GM10266 (cell line): ENCODE data around the gene UGT1A9.

ENCODE experiments used
- DNase-seq: peaks from one replicate; pipeline ENCODE4 v3.0.0; 2012; ENCODE audit errors: extremely low spot score
- TF ChIP-seq, protein P1 (sequence below): IDR thresholded peaks from 2 replicates; pipeline ENCODE4 v1.5.1; 2012; ENCODE audit warnings: mild to moderate bottlenecking, low read depth; ENCODE audit not compliant: control insufficient read depth, insufficient read depth; ENCODE audit errors: missing control alignments

The UGT1A9 gene

GRCh38 chr2:233754872-233755611 is 83.3 kb downstream of the UGT1A9 start:
- no peak for DNase-seq
- TF ChIP-seq, protein P1, sequence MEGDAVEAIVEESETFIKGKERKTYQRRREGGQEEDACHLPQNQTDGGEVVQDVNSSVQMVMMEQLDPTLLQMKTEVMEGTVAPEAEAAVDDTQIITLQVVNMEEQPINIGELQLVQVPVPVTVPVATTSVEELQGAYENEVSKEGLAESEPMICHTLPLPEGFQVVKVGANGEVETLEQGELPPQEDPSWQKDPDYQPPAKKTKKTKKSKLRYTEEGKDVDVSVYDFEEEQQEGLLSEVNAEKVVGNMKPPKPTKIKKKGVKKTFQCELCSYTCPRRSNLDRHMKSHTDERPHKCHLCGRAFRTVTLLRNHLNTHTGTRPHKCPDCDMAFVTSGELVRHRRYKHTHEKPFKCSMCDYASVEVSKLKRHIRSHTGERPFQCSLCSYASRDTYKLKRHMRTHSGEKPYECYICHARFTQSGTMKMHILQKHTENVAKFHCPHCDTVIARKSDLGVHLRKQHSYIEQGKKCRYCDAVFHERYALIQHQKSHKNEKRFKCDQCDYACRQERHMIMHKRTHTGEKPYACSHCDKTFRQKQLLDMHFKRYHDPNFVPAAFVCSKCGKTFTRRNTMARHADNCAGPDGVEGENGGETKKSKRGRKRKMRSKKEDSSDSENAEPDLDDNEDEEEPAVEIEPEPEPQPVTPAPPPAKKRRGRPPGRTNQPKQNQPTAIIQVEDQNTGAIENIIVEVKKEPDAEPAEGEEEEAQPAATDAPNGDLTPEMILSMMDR = no peak

DNA sequence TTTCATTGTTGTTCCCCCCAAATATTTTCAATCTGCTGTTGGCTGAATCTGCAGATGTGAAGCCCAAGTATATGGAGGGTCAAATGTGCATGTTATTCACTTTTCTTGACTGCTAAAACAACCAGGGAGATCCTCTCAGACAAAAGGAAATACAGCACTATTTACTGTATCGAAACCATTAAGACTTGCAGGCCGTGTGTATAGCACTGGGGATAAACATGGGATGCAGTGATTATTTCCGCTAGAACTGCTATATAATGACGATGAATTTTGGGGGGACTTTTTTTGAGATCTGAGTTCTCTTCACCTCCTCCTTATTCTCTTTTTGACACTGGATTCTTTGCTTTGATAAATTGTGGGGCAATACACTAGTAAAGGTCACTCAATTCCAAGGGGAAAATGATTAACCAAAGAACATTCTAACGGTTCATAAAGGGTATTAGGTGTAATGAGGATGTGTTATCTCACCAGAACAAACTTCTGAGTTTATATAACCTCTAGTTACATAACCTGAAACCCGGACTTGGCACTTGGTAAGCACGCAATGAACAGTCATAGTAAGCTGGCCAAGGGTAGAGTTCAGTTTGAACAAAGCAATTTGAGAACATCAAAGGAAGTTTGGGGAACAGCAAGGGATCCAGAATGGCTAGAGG is 84.9 kb downstream of the UGT1A9 start:
- TF ChIP-seq, protein P1 = no peak
- DNase-seq = no peak

- no peak for DNase-seq
- TF ChIP-seq, protein P1 = no peak
Measured at GRCh38 chr2:233758141-233758540, 86.4 kb downstream of the UGT1A9 start.

DNA sequence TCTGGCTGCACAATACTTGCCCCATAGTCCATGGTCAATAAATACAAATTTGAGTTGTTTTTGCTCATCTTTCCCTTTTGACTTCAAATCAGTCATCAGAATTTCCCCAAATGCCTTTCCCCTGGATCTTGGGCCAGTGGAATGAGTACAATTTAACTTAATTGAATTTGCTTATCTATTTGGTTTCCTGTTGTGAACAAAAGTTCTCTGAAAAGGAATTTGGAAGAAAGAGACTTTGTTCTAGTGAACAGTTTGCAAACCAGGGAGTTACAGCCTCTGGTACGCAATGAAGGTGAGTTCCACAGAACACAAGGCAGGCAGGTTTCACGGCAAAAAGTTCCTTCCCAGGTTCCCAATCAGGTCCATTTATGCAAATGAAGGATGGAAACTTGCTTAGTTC is 87.2 kb downstream of the UGT1A9 start:
- DNase-seq = no peak
- TF ChIP-seq, protein P1 = no peak

- DNase-seq = no peak
Measured at GRCh38 chr2:233760043-233760442, 88.3 kb downstream of the UGT1A9 start, which contains the start of gene UGT1A1. UGT1A1 (plus strand) TSS chr2:233760270; CDS start chr2:233760288, 18 bp downstream.

DNA sequence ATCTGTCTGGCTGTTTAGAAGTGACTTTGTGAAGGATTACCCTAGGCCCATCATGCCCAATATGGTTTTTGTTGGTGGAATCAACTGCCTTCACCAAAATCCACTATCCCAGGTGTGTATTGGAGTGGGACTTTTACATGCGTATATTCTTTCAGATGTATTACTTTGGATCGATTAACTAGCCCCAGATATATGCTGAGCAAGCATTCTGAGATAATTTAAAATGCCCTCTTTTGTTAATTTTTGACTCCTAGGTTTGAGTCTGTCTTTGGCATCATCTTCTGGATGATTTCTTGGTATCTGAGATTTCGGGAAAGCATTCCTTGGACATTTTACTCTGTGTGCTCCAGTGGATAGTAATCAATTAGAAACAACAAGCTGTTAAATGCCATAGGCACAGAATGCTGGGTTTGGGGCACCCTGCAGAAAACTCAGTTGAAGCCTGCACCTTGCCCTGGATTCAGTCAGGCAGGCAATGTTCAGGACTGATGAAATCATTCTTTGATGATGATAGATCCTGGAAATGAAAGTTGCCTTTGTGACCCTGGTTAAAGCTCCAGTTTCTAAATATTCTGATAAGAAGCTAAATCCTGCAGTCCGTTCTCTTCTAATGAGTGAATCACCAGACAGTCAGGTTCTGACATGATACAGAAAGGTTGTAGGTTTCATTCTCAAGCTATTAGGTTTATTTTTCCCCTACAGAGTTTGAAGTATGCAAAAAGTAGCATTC is 89.5 kb downstream of the UGT1A9 start:
- TF ChIP-seq, protein P1 = no peak
- no peak for DNase-seq

More at GRCh38 chr2:233760043-233760442, 88.3 kb downstream of the UGT1A9 start, which contains the start of gene UGT1A1:
- TF ChIP-seq, protein P1 = no peak
